Measurements from ENCODE around the gene NTN1. TPM values are rescaled to one million over a fixed set of nuclear protein-coding genes. Genes with fewer than 3 reads are reported as not detected.

The NTN1 gene
- total and polyA plus RNA-seq, 9 donors: 0.28 to 12.5 (median 1.8) TPM

DNA sequence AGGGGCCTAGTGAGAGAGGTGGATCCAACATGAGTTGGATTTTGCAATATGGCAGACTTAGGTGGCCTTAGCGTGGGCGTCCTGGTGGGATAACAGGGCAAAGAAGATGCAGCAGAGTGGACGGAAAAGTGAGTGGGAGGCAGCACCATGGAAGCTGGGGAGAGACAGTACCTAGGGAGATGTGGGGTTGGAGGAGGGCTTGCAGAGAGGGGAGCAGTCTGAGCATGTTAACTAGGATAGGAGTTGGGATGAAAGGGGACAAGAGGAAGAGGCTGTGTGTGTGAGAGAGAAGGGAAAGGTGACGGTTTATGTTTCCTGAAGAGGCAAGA is 120.1 kb downstream of the NTN1 start:
- H3K27ac ChIP-seq: no peak overlapping the region
- intact Hi-C loops (cut with DNase I): no loop called here
- H3K9me3 ChIP-seq: no peaks in the 10 kb centered on the region
- whole genome bisulfite sequencing, 3 donors: 72 to 94% (median 79%) methylated on average over 4 of the region's 4 CpGs
- no peaks in the 10 kb centered on the region for H3K36me3 ChIP-seq
- no peaks in the 10 kb centered on the region for H3K4me1 ChIP-seq (ENCODE audit: insufficient read depth)
- no peak for TF ChIP-seq POLR2A (IDR thresholded peaks at IDR 0.05)
- no peak for TF ChIP-seq EP300 (IDR thresholded peaks at IDR 0.05)
- TF ChIP-seq, protein P1, sequence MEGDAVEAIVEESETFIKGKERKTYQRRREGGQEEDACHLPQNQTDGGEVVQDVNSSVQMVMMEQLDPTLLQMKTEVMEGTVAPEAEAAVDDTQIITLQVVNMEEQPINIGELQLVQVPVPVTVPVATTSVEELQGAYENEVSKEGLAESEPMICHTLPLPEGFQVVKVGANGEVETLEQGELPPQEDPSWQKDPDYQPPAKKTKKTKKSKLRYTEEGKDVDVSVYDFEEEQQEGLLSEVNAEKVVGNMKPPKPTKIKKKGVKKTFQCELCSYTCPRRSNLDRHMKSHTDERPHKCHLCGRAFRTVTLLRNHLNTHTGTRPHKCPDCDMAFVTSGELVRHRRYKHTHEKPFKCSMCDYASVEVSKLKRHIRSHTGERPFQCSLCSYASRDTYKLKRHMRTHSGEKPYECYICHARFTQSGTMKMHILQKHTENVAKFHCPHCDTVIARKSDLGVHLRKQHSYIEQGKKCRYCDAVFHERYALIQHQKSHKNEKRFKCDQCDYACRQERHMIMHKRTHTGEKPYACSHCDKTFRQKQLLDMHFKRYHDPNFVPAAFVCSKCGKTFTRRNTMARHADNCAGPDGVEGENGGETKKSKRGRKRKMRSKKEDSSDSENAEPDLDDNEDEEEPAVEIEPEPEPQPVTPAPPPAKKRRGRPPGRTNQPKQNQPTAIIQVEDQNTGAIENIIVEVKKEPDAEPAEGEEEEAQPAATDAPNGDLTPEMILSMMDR (IDR thresholded peaks at IDR 0.05): no peak
- H3K27me3 ChIP-seq: no peaks in the 10 kb centered on the region
- no peak for DNase-seq
- no peak overlapping the region for H3K4me3 ChIP-seq

GRCh38 chr17:9142772-9143494 is 121.6 kb downstream of the NTN1 start:
- WGBS, 3 donors: 88 to 89% (median 88%) methylated on average over 10 of the region's 10 CpGs
- intact Hi-C loops (cut with DNase I): no loop called here

GRCh38 chr17:9144502-9145249 is 123.4 kb downstream of the NTN1 start:
- Histone ChIP-seq H3K27ac (no peak overlapping the region), H3K4me1 (ENCODE audit: insufficient read depth) (no peaks in the 10 kb centered on the region), H3K9me3 (no peaks in the 10 kb centered on the region), H3K36me3 (no peaks in the 10 kb centered on the region), H3K4me3 (no peak overlapping the region), H3K27me3 (no peaks in the 10 kb centered on the region)
- WGBS, 3 donors: 88 to 91% (median 90%) methylated on average over 19 of the region's 19 CpGs
- TF ChIP-seq POLR2A (IDR thresholded peaks at IDR 0.05) (no peak), EP300 (IDR thresholded peaks at IDR 0.05) (no peak)
- TF ChIP-seq, protein P1 (IDR thresholded peaks at IDR 0.05): no peak
- intact Hi-C loops (cut with DNase I): no loop called here
- no peak for DNase-seq

More at GRCh38 chr17:9142772-9143494, 121.6 kb downstream of the NTN1 start:
- no peaks in the 10 kb centered on the region for H3K27me3 ChIP-seq
- no peaks in the 10 kb centered on the region for H3K9me3 ChIP-seq
- H3K4me3 ChIP-seq: no peak overlapping the region
- H3K36me3 ChIP-seq: no peaks in the 10 kb centered on the region
- no peak for DNase-seq
- H3K27ac ChIP-seq: no peak overlapping the region
- TF ChIP-seq POLR2A (IDR thresholded peaks at IDR 0.05) (no peak), EP300 (IDR thresholded peaks at IDR 0.05) (no peak)
- TF ChIP-seq, protein P1 (IDR thresholded peaks at IDR 0.05): no peak
- no peaks in the 10 kb centered on the region for H3K4me1 ChIP-seq (ENCODE audit: insufficient read depth)

- H3K9me3 ChIP-seq: no peaks in the 10 kb centered on the region
- H3K36me3 ChIP-seq: no peaks in the 10 kb centered on the region
- TF ChIP-seq POLR2A (IDR thresholded peaks at IDR 0.05): no peak
- TF ChIP-seq EP300 (IDR thresholded peaks at IDR 0.05): no peak
- TF ChIP-seq, protein P1 (IDR thresholded peaks at IDR 0.05): no peak
- no peak overlapping the region for H3K27ac ChIP-seq
- WGBS, 3 donors: 44 to 73% (median 47%) methylated on average over 4 of the region's 4 CpGs
- no peaks in the 10 kb centered on the region for H3K4me1 ChIP-seq (ENCODE audit: insufficient read depth)
- H3K4me3 ChIP-seq: no peak overlapping the region
- H3K27me3 ChIP-seq: no peaks in the 10 kb centered on the region
- intact Hi-C loops (cut with DNase I): no loop called here
- no peak for DNase-seq
These were observed 124.8 kb downstream of the NTN1 start for GRCh38 chr17:9146064-9146463.

Measured in ovary (tissue), 9 donors.